ENCODE data around the gene HNRNPF.

The HNRNPF gene

GRCh38 chr10:43417950-43418768 is 9.2 kb upstream of the HNRNPF start:
- TF ChIP-seq CTCF (IDR thresholded peaks at IDR 0.05; ENCODE audit: borderline replicate concordance, insufficient read depth, low read depth, low read length): no peak
- H3K4me3 ChIP-seq (ENCODE audit: low read depth, low read length): no peak overlapping the region

- H3K4me3 ChIP-seq (ENCODE audit: low read depth, low read length): no peak overlapping the region
- no peak for TF ChIP-seq CTCF (IDR thresholded peaks at IDR 0.05; ENCODE audit: borderline replicate concordance, insufficient read depth, low read depth, low read length)
These were observed 6.6 kb upstream of the HNRNPF start for GRCh38 chr10:43415544-43415943.

GRCh38 chr10:43411536-43411935 is 2.5 kb upstream of the HNRNPF start:
- H3K4me3 ChIP-seq (ENCODE audit: low read depth, low read length): no peak overlapping the region
- no peak for TF ChIP-seq CTCF (IDR thresholded peaks at IDR 0.05; ENCODE audit: borderline replicate concordance, insufficient read depth, low read depth, low read length)

GRCh38 chr10:43410345-43410744 is 1.4 kb upstream of the HNRNPF start:
- TF ChIP-seq CTCF (IDR thresholded peaks at IDR 0.05; ENCODE audit: borderline replicate concordance, insufficient read depth, low read depth, low read length): no peak
- H3K4me3 ChIP-seq (ENCODE audit: low read depth, low read length): peak overlapping the region; percentile 65

DNA sequence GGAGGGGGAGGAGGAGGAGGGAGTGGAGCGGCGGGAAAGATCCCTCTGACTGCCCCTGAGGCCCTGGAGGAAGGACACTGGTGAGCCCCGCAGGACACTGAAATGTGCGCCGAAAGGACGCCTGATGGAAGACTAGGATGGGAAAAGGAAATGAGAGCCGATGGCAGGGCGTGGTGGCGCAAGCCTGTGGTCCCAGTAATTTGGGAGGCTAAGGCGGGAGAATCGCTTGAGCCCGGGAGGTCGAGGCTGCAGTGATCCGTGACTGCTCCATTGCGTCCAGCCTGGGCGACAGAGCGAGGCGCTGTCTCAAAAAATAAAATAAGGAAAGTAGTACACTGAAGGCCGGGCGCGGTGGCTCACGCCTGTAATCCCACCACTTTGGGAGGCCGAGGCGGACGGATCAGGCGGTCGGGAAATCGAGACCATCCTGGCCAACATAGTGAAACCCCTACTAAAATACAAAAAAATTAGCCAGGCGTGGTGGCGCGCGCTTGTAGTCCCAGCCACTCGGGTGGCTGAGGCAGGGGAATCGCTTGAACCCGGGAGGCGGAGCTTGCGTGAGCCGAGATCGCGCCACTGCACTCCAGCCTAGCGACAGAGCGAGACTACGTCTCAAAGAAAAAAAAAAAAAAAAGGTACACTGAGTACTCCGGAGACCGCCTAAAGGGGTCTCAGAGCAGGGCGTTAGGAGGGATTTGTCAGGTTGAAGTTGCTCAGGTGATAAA is 561 bp upstream of the HNRNPF start:
- peak overlapping the region; percentile 65 for H3K4me3 ChIP-seq (ENCODE audit: low read depth, low read length)
- no peak for TF ChIP-seq CTCF (IDR thresholded peaks at IDR 0.05; ENCODE audit: borderline replicate concordance, insufficient read depth, low read depth, low read length)

- no peak for TF ChIP-seq CTCF (IDR thresholded peaks at IDR 0.05; ENCODE audit: borderline replicate concordance, insufficient read depth, low read depth, low read length)
- peak overlapping the region; percentile 95 for H3K4me3 ChIP-seq (ENCODE audit: low read depth, low read length)
These were observed 666 bp downstream of the HNRNPF start for GRCh38 chr10:43408331-43408709.

All from GM12875 (cell line).